Upper lobe of left lung (tissue), 6 donors: ENCODE results near the gene ZNF211. TPM values are rescaled to one million over a fixed set of nuclear protein-coding genes. Genes with fewer than 3 reads are reported as not detected.
A peak's percentile ranks its signal among the peaks of the same experiment; 100 is the strongest.

Experiments
- ATAC-seq, 2 donors: fragments of 200-7000 bp; cut with Tn5 transposase; one replicate each; pipeline ENCODE4 v1.9.1; 2022; ENCODE audit warnings: mild to moderate bottlenecking in 2 of 2, moderate library complexity in 2 of 2; ENCODE audit not compliant: low FRiP score in 2 of 2
- DNase-seq, 2 donors: peaks; one replicate each; pipeline ENCODE4 v3.0.0-alpha.2; 2019 to 2020
- H3K27ac ChIP-seq, 4 donors: fragments of 200-600 bp; sonication (generic); one replicate each; pipeline ENCODE4 v1.5.1; 2016 to 2019
- H3K27me3 ChIP-seq, 4 donors: fragments of 200-600 bp; sonication (generic); one replicate each; pipeline ENCODE4 v1.5.1; 2017 to 2019
- H3K36me3 ChIP-seq, 4 donors: fragments of 200-600 bp; sonication (generic); one replicate each; pipeline ENCODE4 v1.5.1; 2016 to 2019
- H3K4me1 ChIP-seq, 4 donors: fragments of 200-600 bp; sonication (generic); one replicate each; pipeline ENCODE4 v1.5.1; 2018 to 2019
- H3K4me3 ChIP-seq, 4 donors: fragments of 200-600 bp; sonication (generic); one replicate each; pipeline ENCODE4 v1.5.1; 2017 to 2019; ENCODE audit warnings: mild to moderate bottlenecking in 2 of 4, moderate library complexity in 1 of 4
- H3K9me3 ChIP-seq, 4 donors: fragments of 200-600 bp; sonication (generic); one replicate each; pipeline ENCODE4 v1.5.1; 2018 to 2019
- CTCF ChIP-seq, 6 experiments: fragments of 450-650 bp in 4 of 6; fragments of 200-600 bp in 2 of 6; sonication (generic) in 2 of 6; IDR thresholded peaks; one replicate each; pipeline ENCODE4 v1.5.1; 2016 to 2019; ENCODE audit warnings: antibody characterized with exemption in 6 of 6
- EP300 ChIP-seq, 4 donors: sonication (generic); formaldehyde crosslinking; IDR thresholded peaks; one replicate each; pipeline ENCODE4 v1.5.1; 2017; ENCODE audit warnings: antibody characterized with exemption in 4 of 4, control low read depth in 2 of 4
- POLR2A ChIP-seq, 4 donors: fragments of 450-650 bp; IDR thresholded peaks; one replicate each; pipeline ENCODE4 v1.5.1; 2016 to 2017; ENCODE audit warnings: antibody characterized with exemption in 4 of 4, mild to moderate bottlenecking in 2 of 4
- POLR2AphosphoS5 ChIP-seq, 2 donors: sonication (generic); formaldehyde crosslinking; IDR thresholded peaks; one replicate each; pipeline ENCODE4 v1.5.1; 2017; ENCODE audit warnings: antibody characterized with exemption in 2 of 2
- WGBS, 2 donors: methylation state at CpG; one replicate each; pipeline ENCODE4 v1.1.5; 2017 to 2018; 5-methylcytosine and 5-hydroxymethylcytosine counted together
- total RNA-seq, 6 donors: library from RNA; depleted of rRNA in 4 of 6; stranded (reverse); fragments of >200 nt in 4 of 6; gene quantifications; one replicate each; pipeline versions ENCODE4 v1.1.0 to v1.2.1, GENCODE V29; 2016 to 2021
- donor health status: DM: no; HTN: no; CAD: no; lungs with moderate emphysema.
- donor health status: DM: no; HTN: yes; CAD: no; lungs with severe emphysema.

The ZNF211 gene
- 10 to 100 TPM in 3 of 6 donors, 1 to 10 TPM in 3; 7.1 to 16.4 (median 11.0) TPM for total RNA-seq

GRCh38 chr19:57632987-57633831, at the start of gene ZNF211:
Gene ZNF211 (plus strand): TSS chr19:57633168. CDS start chr19:57633347, 179 bp downstream.
- H3K27ac ChIP-seq, result peak within 1 kb of the TSS; percentile 66 to 88 (median 81)
- WGBS, 2 donors, result 1 to 5% methylated on average over 4 to 38 of the region's 59 CpGs

DNA sequence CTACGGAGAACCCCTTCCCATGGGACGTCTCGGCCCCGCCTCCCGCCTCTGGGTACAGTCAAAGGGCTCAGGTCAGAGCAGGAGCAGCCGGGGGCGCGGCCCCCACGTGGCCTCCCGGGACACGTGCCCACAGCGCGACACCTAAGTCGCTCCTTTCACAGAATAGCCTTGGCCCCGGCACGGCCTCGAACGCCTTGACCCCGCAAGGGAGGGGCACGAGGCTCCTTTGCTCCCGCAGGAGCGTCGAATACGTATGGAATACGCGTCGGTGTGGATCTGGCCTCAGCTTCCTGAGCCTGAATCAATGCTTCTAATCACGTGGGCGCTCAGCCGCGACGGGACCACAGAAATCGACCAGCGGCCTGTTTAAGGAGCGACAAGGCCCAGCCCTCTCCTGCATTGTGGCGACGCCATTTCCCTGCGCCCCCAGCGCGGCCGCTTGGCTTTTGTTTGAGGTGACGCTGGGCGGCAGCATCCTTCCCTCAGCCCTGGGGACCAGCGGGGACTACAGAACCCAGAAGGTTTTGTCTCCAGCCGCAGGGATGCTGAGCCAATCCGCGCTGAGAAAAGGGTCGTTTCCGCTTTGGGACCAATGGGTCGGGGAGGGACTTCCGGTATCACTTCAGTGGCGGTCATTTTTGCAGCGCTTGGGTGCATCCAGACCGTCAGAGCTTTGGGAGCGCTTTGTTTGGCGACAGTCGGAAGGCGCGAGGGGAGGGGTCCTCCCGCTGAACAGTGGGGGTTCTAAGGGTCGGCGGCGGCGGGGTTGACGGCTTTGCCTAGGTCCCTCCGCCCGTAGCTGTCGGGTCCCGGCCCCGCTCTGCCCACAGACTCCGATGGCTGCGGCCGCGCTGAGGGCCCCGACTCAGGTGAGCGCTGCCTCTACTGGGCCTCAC, 49.2 kb upstream of the ZNF211 start, which contains the start of gene ZIK1:
Gene ZIK1 (plus strand): TSS at position 625 of the 896 bp plus-strand sequence. CDS start 212 bp downstream, at position 837.
- Histone ChIP-seq H3K27me3 (no peaks in the 10 kb centered on the region), H3K36me3 (peaks cover 0 to 9% (median 4%) of the 10 kb centered on the region in 4 donors), H3K9me3 (peaks cover 14 to 55% (median 30%) of the 10 kb centered on the region in 4 donors), H3K4me3 (peak within 1 kb of the TSS; percentile 47 to 82 (median 70)), H3K27ac (peak within 1 kb of the TSS in 3 of 4 donors; percentile 34 to 56 (median 55)), H3K4me1 (peaks cover 11 to 20% (median 13%) of the 10 kb centered on the region in 4 donors)
- ATAC-seq, result peak; percentile 82 to 93
- WGBS, 2 donors, result 0 to 7% methylated on average over 10 to 67 of the region's 76 CpGs
- TF ChIP-seq POLR2A (IDR thresholded peaks at IDR 0.05) (peak in 1 of 4 donors; percentile 31), CTCF (IDR thresholded peaks at IDR 0.05) (no peak), POLR2AphosphoS5 (IDR thresholded peaks at IDR 0.05) (peak; percentile 28 to 66)
- peak; percentile 82 to 89 for DNase-seq

More at GRCh38 chr19:57632987-57633831, at the start of gene ZNF211:
- Histone ChIP-seq H3K9me3 (peaks cover 19 to 40% (median 25%) of the 10 kb centered on the region in 4 donors), H3K4me1 (peaks cover 7 to 18% (median 10%) of the 10 kb centered on the region in 4 donors), H3K27me3 (no peaks in the 10 kb centered on the region), H3K36me3 (peaks cover 13 to 39% (median 25%) of the 10 kb centered on the region in 4 donors), H3K4me3 (peak within 1 kb of the TSS; percentile 66 to 80 (median 76))
- TF ChIP-seq POLR2A (IDR thresholded peaks at IDR 0.05) (no peak), EP300 (IDR thresholded peaks at IDR 0.05) (no peak), POLR2AphosphoS5 (IDR thresholded peaks at IDR 0.05) (peak; percentile 52 to 78), CTCF (IDR thresholded peaks at IDR 0.05) (no peak)
- DNase-seq, result peak; percentile 87 to 89
- ATAC-seq, result peak; percentile 99 to 100

- Histone ChIP-seq H3K36me3 (peaks cover 6 to 35% (median 25%) of the 10 kb centered on the region in 4 donors), H3K4me3 (no peak overlapping the region), H3K27ac (no peak overlapping the region), H3K27me3 (no peaks in the 10 kb centered on the region), H3K9me3 (peaks cover 46 to 81% (median 68%) of the 10 kb centered on the region in 4 donors), H3K4me1 (peaks cover 10 to 14% (median 13%) of the 10 kb centered on the region in 4 donors)
- DNase-seq, result no peak
- WGBS, 2 donors, result 100% methylated on average over 1 of the region's 1 CpG
- TF ChIP-seq POLR2A (IDR thresholded peaks at IDR 0.05) (no peak), POLR2AphosphoS5 (IDR thresholded peaks at IDR 0.05) (no peak)
- ATAC-seq, result no peak
Observed at GRCh38 chr19:57587529-57587928, 45.4 kb upstream of the ZNF211 start.

- no peak for ATAC-seq
- WGBS, 2 donors, result 59 to 60% methylated on average over 8 of the region's 8 CpGs
Observed at GRCh38 chr19:57599377-57599760, 33.6 kb upstream of the ZNF211 start.

More at GRCh38 chr19:57599377-57599760, 33.6 kb upstream of the ZNF211 start:
- Histone ChIP-seq H3K27ac (peak overlapping the region in 2 of 4 donors; percentile 4 to 46), H3K36me3 (peaks cover 1 to 4% (median 3%) of the 10 kb centered on the region in 4 donors), H3K27me3 (no peaks in the 10 kb centered on the region), H3K9me3 (peaks cover 2 to 26% (median 20%) of the 10 kb centered on the region in 4 donors), H3K4me3 (peak overlapping the region in 3 of 4 donors; percentile 61 to 92 (median 88)), H3K4me1 (peaks cover 5 to 17% (median 9%) of the 10 kb centered on the region in 4 donors)
- DNase-seq, result no peak
- TF ChIP-seq CTCF (IDR thresholded peaks at IDR 0.05) (no peak), EP300 (IDR thresholded peaks at IDR 0.05) (no peak), POLR2A (IDR thresholded peaks at IDR 0.05) (no peak), POLR2AphosphoS5 (IDR thresholded peaks at IDR 0.05) (no peak)
